GM19438 (cell line): ENCODE measurements around the gene STARD3.

ENCODE experiments used
- ATAC-seq: cut with Tn5 transposase; IDR thresholded peaks from one replicate; pipeline ENCODE4 v1.9.1; 2021; ENCODE audit warnings: low read depth; ENCODE audit not compliant: unreplicated experiment

The STARD3 gene

GRCh38 chr17:39634384-39634871, 2.5 kb upstream of the STARD3 start:
- no peak for ATAC-seq

- ATAC-seq, result no peak
Observed at GRCh38 chr17:39635614-39636176, 1.2 kb upstream of the STARD3 start.

GRCh38 chr17:39636587-39636926, 387 bp upstream of the STARD3 start:
- peak; percentile 22 for ATAC-seq

- ATAC-seq, result no peak
Observed at GRCh38 chr17:39638317-39638716, 1.4 kb downstream of the STARD3 start.

- ATAC-seq, result no peak
Observed at GRCh38 chr17:39639043-39639442, 2.1 kb downstream of the STARD3 start.

- no peak for ATAC-seq
Observed at GRCh38 chr17:39639566-39640458, 2.9 kb downstream of the STARD3 start.

GRCh38 chr17:39640591-39641031, 3.7 kb downstream of the STARD3 start:
- ATAC-seq, result no peak

GRCh38 chr17:39641097-39641496, 4.2 kb downstream of the STARD3 start:
- ATAC-seq, result no peak

GRCh38 chr17:39641883-39642282, 4.9 kb downstream of the STARD3 start:
- ATAC-seq, result no peak

- no peak for ATAC-seq
Observed at GRCh38 chr17:39642291-39643074, 5.5 kb downstream of the STARD3 start.

- no peak for ATAC-seq
Observed at GRCh38 chr17:39643271-39643670, 6.3 kb downstream of the STARD3 start.

GRCh38 chr17:39647256-39647655, 10.3 kb downstream of the STARD3 start:
- ATAC-seq, result no peak

- ATAC-seq, result no peak
Observed at GRCh38 chr17:39648616-39649366, 11.8 kb downstream of the STARD3 start.

- ATAC-seq, result no peak
Observed at GRCh38 chr17:39650121-39650579, 13.2 kb downstream of the STARD3 start.

- no peak for ATAC-seq
Observed at GRCh38 chr17:39651923-39652586, 15.1 kb downstream of the STARD3 start.

- ATAC-seq, result no peak
Observed at GRCh38 chr17:39652587-39653315, 15.8 kb downstream of the STARD3 start.

GRCh38 chr17:39653316-39653661, 16.3 kb downstream of the STARD3 start:
- no peak for ATAC-seq

- ATAC-seq, result no peak
Observed at GRCh38 chr17:39653662-39654331, 16.9 kb downstream of the STARD3 start.

- ATAC-seq, result no peak
Observed at GRCh38 chr17:39655105-39655504, 18.2 kb downstream of the STARD3 start.
